Measurements from ENCODE around the gene RAPH1.

GRCh38 chr2:203463266-203463678 is 71.8 kb downstream of the RAPH1 start:
- TF ChIP-seq CTCF (IDR thresholded peaks at IDR 0.05) (no peak), ZFX (IDR thresholded peaks at IDR 0.05; ENCODE audit: borderline replicate concordance) (no peak)

Data from 22Rv1 (cell line).